ENCODE results near the gene TM7SF2. TPM values are rescaled to one million over a fixed set of nuclear protein-coding genes. Genes with fewer than 3 reads are reported as not detected.

The TM7SF2 gene
- total and polyA plus RNA-seq, 2 of the 13 experiments (the other 11 are each of a cell fraction or from before 2014, with no cell fraction given) = 56.0 to 66.9 TPM

DNA sequence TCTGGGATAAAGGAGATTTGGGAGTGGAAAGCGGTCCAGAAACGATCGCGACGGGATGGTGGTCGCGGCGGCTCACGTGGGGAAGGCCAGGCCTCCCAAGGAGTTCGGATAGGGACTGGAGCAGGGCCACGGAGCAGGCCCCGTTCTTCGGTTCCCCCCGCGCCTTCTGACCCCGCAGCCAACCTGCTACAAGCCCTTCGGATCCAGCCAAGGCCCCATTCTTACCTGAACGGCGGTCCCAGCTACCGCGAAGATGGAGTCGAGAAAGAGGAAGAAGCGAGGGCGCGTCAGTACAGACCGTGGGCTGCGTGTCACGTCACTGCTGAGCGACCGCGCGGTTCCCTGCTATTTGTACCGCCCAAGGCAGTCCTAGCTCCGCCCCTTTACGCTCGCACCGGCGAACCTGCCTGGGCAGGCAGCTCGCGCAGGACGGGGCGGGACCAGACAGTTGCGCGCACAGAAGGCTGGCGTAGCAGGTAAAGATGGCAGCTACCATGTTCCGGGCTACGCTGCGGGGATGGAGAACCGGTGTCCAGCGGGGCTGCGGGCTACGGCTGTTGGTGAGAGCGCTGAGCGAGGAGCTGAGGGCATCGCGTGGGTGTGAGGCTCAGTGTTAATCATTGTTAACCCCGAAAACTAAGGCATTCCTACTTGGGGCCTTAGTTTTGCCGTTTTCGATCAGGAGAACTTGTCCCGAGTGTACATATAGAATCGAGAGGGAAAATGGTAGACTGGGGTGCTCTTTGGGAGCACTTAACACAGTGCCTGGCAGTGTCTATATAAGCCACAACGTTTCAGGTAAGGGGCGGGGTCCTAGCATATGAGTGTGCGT is 10.4 kb downstream of the TM7SF2 start, which contains the start of the genes FAU and MRPL49 (continued):
- TF ChIP-seq ZNF589 (CRISPR knock-in tag; conservative IDR thresholded peaks at IDR 0.05) (peak; percentile 82; the same call in 1 of the 2 replicates), SOX13 (IDR thresholded peaks at IDR 0.05) (no peak), SOX13 (CRISPR knock-in tag; conservative IDR thresholded peaks at IDR 0.05 in 1 of 2, IDR thresholded peaks at IDR 0.05 in 1 of 2) (0 out of 4 replicates have a peak, but pooled peaks of 1 of the 2 experiments have one; percentile 20), ZNF598 (CRISPR knock-in tag; IDR thresholded peaks at IDR 0.05; ENCODE audit: borderline replicate concordance) (peak; percentile 54; the same call in 1 of the 2 replicates), TARDBP (CRISPR knock-in tag; IDR thresholded peaks at IDR 0.05) (peak; percentile 85; the same call in 1 of the 2 replicates), MXI1 (IDR thresholded peaks at IDR 0.05; ENCODE audit: borderline replicate concordance, low read depth, low read length) (peak; percentile 90; the same call in 1 of the 3 replicates), GLI4 (CRISPR knock-in tag; IDR thresholded peaks at IDR 0.05; ENCODE audit: borderline replicate concordance) (0 out of 2 replicates have a peak, but pooled peaks have one; percentile 3), ZNF224 (CRISPR knock-in tag; IDR thresholded peaks at IDR 0.05) (no peak), ZNF629 (CRISPR knock-in tag; conservative IDR thresholded peaks at IDR 0.05) (no peak), ZBTB7A (CRISPR knock-in tag; IDR thresholded peaks at IDR 0.05) (peak; percentile 74; the same call in 1 of the 2 replicates), SNRNP70 (IDR thresholded peaks at IDR 0.05; ENCODE audit: low read depth, low read length) (no peak), ZBTB3 (CRISPR knock-in tag; IDR thresholded peaks at IDR 0.05; ENCODE audit: borderline replicate concordance, low read depth) (peak; percentile 20; the same call in 1 of the 2 replicates), ZNF549 (CRISPR knock-in tag; IDR thresholded peaks at IDR 0.05) (no peak), ZNF329 (CRISPR knock-in tag; IDR thresholded peaks at IDR 0.05; ENCODE audit: low read depth) (peak; percentile 36; the same call in 1 of the 2 replicates), ZFP62 (CRISPR knock-in tag; IDR thresholded peaks at IDR 0.05) (no peak), ZNF207 (IDR thresholded peaks at IDR 0.05; ENCODE audit: borderline replicate concordance) (no peak)
- TF ChIP-seq, protein P1, sequence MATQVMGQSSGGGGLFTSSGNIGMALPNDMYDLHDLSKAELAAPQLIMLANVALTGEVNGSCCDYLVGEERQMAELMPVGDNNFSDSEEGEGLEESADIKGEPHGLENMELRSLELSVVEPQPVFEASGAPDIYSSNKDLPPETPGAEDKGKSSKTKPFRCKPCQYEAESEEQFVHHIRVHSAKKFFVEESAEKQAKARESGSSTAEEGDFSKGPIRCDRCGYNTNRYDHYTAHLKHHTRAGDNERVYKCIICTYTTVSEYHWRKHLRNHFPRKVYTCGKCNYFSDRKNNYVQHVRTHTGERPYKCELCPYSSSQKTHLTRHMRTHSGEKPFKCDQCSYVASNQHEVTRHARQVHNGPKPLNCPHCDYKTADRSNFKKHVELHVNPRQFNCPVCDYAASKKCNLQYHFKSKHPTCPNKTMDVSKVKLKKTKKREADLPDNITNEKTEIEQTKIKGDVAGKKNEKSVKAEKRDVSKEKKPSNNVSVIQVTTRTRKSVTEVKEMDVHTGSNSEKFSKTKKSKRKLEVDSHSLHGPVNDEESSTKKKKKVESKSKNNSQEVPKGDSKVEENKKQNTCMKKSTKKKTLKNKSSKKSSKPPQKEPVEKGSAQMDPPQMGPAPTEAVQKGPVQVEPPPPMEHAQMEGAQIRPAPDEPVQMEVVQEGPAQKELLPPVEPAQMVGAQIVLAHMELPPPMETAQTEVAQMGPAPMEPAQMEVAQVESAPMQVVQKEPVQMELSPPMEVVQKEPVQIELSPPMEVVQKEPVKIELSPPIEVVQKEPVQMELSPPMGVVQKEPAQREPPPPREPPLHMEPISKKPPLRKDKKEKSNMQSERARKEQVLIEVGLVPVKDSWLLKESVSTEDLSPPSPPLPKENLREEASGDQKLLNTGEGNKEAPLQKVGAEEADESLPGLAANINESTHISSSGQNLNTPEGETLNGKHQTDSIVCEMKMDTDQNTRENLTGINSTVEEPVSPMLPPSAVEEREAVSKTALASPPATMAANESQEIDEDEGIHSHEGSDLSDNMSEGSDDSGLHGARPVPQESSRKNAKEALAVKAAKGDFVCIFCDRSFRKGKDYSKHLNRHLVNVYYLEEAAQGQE (IDR thresholded peaks at IDR 0.05; ENCODE audit: borderline replicate concordance in 1 of 2, low read depth in 1 of 2, low read length in 2 of 2) = no peak; a peak in 1 of 4 replicates
- TF ChIP-seq, protein P2, sequence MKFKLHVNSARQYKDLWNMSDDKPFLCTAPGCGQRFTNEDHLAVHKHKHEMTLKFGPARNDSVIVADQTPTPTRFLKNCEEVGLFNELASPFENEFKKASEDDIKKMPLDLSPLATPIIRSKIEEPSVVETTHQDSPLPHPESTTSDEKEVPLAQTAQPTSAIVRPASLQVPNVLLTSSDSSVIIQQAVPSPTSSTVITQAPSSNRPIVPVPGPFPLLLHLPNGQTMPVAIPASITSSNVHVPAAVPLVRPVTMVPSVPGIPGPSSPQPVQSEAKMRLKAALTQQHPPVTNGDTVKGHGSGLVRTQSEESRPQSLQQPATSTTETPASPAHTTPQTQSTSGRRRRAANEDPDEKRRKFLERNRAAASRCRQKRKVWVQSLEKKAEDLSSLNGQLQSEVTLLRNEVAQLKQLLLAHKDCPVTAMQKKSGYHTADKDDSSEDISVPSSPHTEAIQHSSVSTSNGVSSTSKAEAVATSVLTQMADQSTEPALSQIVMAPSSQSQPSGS (CRISPR knock-in tag; IDR thresholded peaks at IDR 0.05) = peak; percentile 68; the same call in 1 of the 2 replicates
- TF ChIP-seq, protein P3, sequence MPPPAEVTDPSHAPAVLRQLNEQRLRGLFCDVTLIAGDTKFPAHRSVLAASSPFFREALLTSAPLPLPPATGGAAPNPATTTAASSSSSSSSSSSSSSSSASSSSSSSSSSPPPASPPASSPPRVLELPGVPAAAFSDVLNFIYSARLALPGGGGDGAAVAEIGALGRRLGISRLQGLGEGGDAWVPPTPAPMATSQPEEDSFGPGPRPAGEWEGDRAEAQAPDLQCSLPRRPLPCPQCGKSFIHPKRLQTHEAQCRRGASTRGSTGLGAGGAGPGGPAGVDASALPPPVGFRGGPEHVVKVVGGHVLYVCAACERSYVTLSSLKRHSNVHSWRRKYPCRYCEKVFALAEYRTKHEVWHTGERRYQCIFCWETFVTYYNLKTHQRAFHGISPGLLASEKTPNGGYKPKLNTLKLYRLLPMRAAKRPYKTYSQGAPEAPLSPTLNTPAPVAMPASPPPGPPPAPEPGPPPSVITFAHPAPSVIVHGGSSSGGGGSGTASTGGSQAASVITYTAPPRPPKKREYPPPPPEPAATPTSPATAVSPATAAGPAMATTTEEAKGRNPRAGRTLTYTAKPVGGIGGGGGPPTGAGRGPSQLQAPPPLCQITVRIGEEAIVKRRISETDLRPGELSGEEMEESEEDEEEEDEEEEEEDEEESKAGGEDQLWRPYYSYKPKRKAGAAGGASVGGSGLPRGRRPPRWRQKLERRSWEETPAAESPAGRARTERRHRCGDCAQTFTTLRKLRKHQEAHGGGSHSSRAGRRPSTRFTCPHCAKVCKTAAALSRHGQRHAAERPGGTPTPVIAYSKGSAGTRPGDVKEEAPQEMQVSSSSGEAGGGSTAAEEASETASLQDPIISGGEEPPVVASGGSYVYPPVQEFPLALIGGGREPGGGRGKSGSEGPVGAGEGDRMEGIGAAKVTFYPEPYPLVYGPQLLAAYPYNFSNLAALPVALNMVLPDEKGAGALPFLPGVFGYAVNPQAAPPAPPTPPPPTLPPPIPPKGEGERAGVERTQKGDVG (CRISPR knock-in tag; IDR thresholded peaks at IDR 0.05; ENCODE audit: borderline replicate concordance) = 0 out of 2 replicates have a peak, but pooled peaks have one; percentile 41

Measured in HepG2 (cell line).